Rectal smooth muscle tissue (tissue), 1 donor: ENCODE measurements around the gene NINJ1.
"Not testable (repeated sequence)": the region's sequence is repeated elsewhere in the genome, so short reads cannot be mapped to it uniquely, and the experiment has no call there.

Source experiments
- H3K27ac ChIP-seq: one replicate; pipeline ENCODE4 v1.7.0; 2013; ENCODE audit warnings: low read depth, low read length, inconsistent platforms
- H3K27me3 ChIP-seq: one replicate; pipeline ENCODE4 v1.7.0; 2013; ENCODE audit warnings: low read length; ENCODE audit not compliant: control insufficient read depth, insufficient read depth
- H3K36me3 ChIP-seq: one replicate; pipeline ENCODE4 v1.7.0; 2013; ENCODE audit warnings: low read length; ENCODE audit not compliant: control insufficient read depth, insufficient read depth
- H3K4me1 ChIP-seq: one replicate; pipeline ENCODE4 v1.7.0; 2013; ENCODE audit warnings: low read length; ENCODE audit not compliant: control insufficient read depth, insufficient read depth
- H3K4me3 ChIP-seq: one replicate; pipeline ENCODE4 v1.7.0; 2013; ENCODE audit warnings: low read length
- H3K9ac ChIP-seq: one replicate; pipeline ENCODE4 v1.7.0; 2013; ENCODE audit warnings: low read length

NINJ1 gene

GRCh38 chr9:93155716-93156474 lies 21.8 kb upstream of the NINJ1 start:
- peaks cover 2% of the 10 kb centered on the region for H3K4me1 ChIP-seq
- no peak overlapping the region for H3K27ac ChIP-seq
- no peaks in the 10 kb centered on the region for H3K36me3 ChIP-seq
- no peaks in the 10 kb centered on the region for H3K27me3 ChIP-seq
- no peak overlapping the region for H3K4me3 ChIP-seq
- H3K9ac ChIP-seq, result no peak overlapping the region

- Histone ChIP-seq H3K4me3 (no peak overlapping the region), H3K9ac (no peak overlapping the region), H3K27me3 (no peaks in the 10 kb centered on the region), H3K27ac (no peak overlapping the region), H3K4me1 (no peaks in the 10 kb centered on the region), H3K36me3 (no peaks in the 10 kb centered on the region)
Observed at GRCh38 chr9:93154293-93154903, 20.3 kb upstream of the NINJ1 start.

GRCh38 chr9:93151097-93151784 lies 17.2 kb upstream of the NINJ1 start:
- Histone ChIP-seq H3K9ac (no peak overlapping the region), H3K4me3 (no peak overlapping the region), H3K27me3 (no peaks in the 10 kb centered on the region), H3K4me1 (no peaks in the 10 kb centered on the region), H3K27ac (no peak overlapping the region), H3K36me3 (no peaks in the 10 kb centered on the region)

- Histone ChIP-seq H3K9ac (no peak overlapping the region), H3K4me3 (no peak overlapping the region), H3K27ac (no peak overlapping the region), H3K27me3 (no peaks in the 10 kb centered on the region), H3K36me3 (no peaks in the 10 kb centered on the region), H3K4me1 (peaks cover 2% of the 10 kb centered on the region)
Observed at GRCh38 chr9:93149361-93149760, 15.3 kb upstream of the NINJ1 start.

GRCh38 chr9:93148721-93149120 lies 14.7 kb upstream of the NINJ1 start:
- H3K27me3 ChIP-seq, result no peaks in the 10 kb centered on the region
- peaks cover 3% of the 10 kb centered on the region for H3K4me1 ChIP-seq
- H3K9ac ChIP-seq, result no peak overlapping the region
- no peaks in the 10 kb centered on the region for H3K36me3 ChIP-seq
- no peak overlapping the region for H3K27ac ChIP-seq
- H3K4me3 ChIP-seq, result no peak overlapping the region

GRCh38 chr9:93147632-93148031 lies 13.6 kb upstream of the NINJ1 start:
- Histone ChIP-seq H3K9ac (no peak overlapping the region), H3K27ac (no peak overlapping the region)

GRCh38 chr9:93146696-93147095 lies 12.6 kb upstream of the NINJ1 start:
- H3K27ac ChIP-seq, H3K4me3 ChIP-seq, H3K27me3 ChIP-seq, H3K36me3 ChIP-seq, H3K4me1 ChIP-seq, H3K9ac ChIP-seq: not testable (repeated sequence)

More at GRCh38 chr9:93147632-93148031, 13.6 kb upstream of the NINJ1 start:
- H3K27me3 ChIP-seq, result no peaks in the 10 kb centered on the region
- peaks cover 3% of the 10 kb centered on the region for H3K4me1 ChIP-seq
- no peaks in the 10 kb centered on the region for H3K36me3 ChIP-seq
- no peak overlapping the region for H3K4me3 ChIP-seq

GRCh38 chr9:93143830-93144530 lies 9.9 kb upstream of the NINJ1 start:
- Histone ChIP-seq H3K27ac (no peak overlapping the region), H3K9ac (no peak overlapping the region), H3K4me3 (no peak overlapping the region), H3K4me1 (peaks cover 3% of the 10 kb centered on the region), H3K36me3 (no peaks in the 10 kb centered on the region), H3K27me3 (no peaks in the 10 kb centered on the region)

- peaks cover 3% of the 10 kb centered on the region for H3K4me1 ChIP-seq
- H3K4me3 ChIP-seq, result no peak overlapping the region
- no peaks in the 10 kb centered on the region for H3K36me3 ChIP-seq
- H3K27ac ChIP-seq, result no peak overlapping the region
- no peak overlapping the region for H3K9ac ChIP-seq
- no peaks in the 10 kb centered on the region for H3K27me3 ChIP-seq
Observed at GRCh38 chr9:93141771-93142483, 7.9 kb upstream of the NINJ1 start.

GRCh38 chr9:93139365-93140182 lies 5.5 kb upstream of the NINJ1 start:
- Histone ChIP-seq H3K4me1 (peaks cover 6% of the 10 kb centered on the region), H3K4me3 (no peak overlapping the region), H3K9ac (no peak overlapping the region), H3K27me3 (no peaks in the 10 kb centered on the region), H3K27ac (no peak overlapping the region), H3K36me3 (no peaks in the 10 kb centered on the region)

- Histone ChIP-seq H3K4me3 (no peak overlapping the region), H3K27ac (no peak overlapping the region), H3K4me1 (peaks cover 6% of the 10 kb centered on the region), H3K9ac (no peak overlapping the region), H3K36me3 (no peaks in the 10 kb centered on the region), H3K27me3 (no peaks in the 10 kb centered on the region)
Observed at GRCh38 chr9:93138171-93138764, 4.2 kb upstream of the NINJ1 start.
